Gastrocnemius medialis (tissue), 4 donors: ENCODE results near the gene STAG1. TPM values are rescaled to one million over a fixed set of nuclear protein-coding genes. Genes with fewer than 3 reads are reported as not detected.
"Not testable (repeated sequence)": the region's sequence is repeated elsewhere in the genome, so short reads cannot be mapped to it uniquely, and the experiment has no call there.

ENCODE experiments used
- ATAC-seq, 2 donors: fragments of 150-250 bp; one replicate each; pipeline ENCODE4 v1.9.1; 2016
- DNase-seq, 2 donors: peaks; one replicate each; pipeline ENCODE4 v3.0.0-alpha.2; 2019
- H3K27ac ChIP-seq, 4 donors: fragments of 200-600 bp; sonication (generic); 1 replicate in 1 of 4; 2 replicates in 3 of 4; pipeline ENCODE4 v1.5.1; 2016 to 2018; ENCODE audit warnings: mild to moderate bottlenecking in 2 of 4, moderate library complexity in 1 of 4
- H3K27me3 ChIP-seq, 3 donors: fragments of 200-600 bp; sonication (generic) in 2 of 3; 1 replicate in 1 of 3; 2 replicates in 2 of 3; pipeline versions ENCODE4 v1.5.1 to v1.6.0; 2016 to 2019; ENCODE audit warnings: mild to moderate bottlenecking in 1 of 3, moderate library complexity in 1 of 3
- H3K36me3 ChIP-seq, 2 donors: fragments of 200-600 bp; sonication (generic) in 1 of 2; one replicate each; pipeline ENCODE4 v1.5.1; 2017 to 2018
- H3K4me1 ChIP-seq, 2 donors: fragments of 200-600 bp; sonication (generic) in 1 of 2; one replicate each; pipeline ENCODE4 v1.5.1; 2016 to 2017; ENCODE audit warnings: mild to moderate bottlenecking in 2 of 2
- H3K4me3 ChIP-seq, 4 donors: fragments of 200-600 bp; sonication (generic) in 3 of 4; 1 replicate in 1 of 4; 2 replicates in 3 of 4; pipeline ENCODE4 v1.5.1; 2016 to 2019; ENCODE audit warnings: mild to moderate bottlenecking in 2 of 4
- H3K9me3 ChIP-seq, 3 donors: fragments of 200-600 bp; sonication (generic) in 2 of 3; 1 replicate in 1 of 3; 2 replicates in 2 of 3; pipeline ENCODE4 v1.5.1; 2016 to 2019
- CTCF ChIP-seq, 5 experiments: fragments of 450-650 bp in 3 of 5; fragments of 200-600 bp in 2 of 5; sonication (generic) in 2 of 5; IDR thresholded peaks in 4 of 5; conservative IDR thresholded peaks in 1 of 5; 1 replicate in 4 of 5; 2 replicates in 1 of 5; pipeline ENCODE4 v1.5.1; 2016 to 2019; ENCODE audit warnings: antibody characterized with exemption in 5 of 5, mild to moderate bottlenecking in 3 of 5, moderate library complexity in 3 of 5
- POLR2A ChIP-seq, 2 donors: fragments of 450-650 bp; IDR thresholded peaks; one replicate each; pipeline ENCODE4 v1.6.1; 2017; ENCODE audit warnings: antibody characterized with exemption in 2 of 2, mild to moderate bottlenecking in 2 of 2, moderate library complexity in 2 of 2
- in situ Hi-C, 4 donors: fragments of 200-750 bp; cut with MboI; loops; one replicate each; pipeline versions ENCODE4 v1.15.0 to v1.8.0; 2017; ENCODE audit warnings: low sequenced_read_pairs in 4 of 4
- intact Hi-C: fragments of 100-400 bp; cut with DNase I; formaldehyde crosslinking; loops from one replicate; pipeline ENCODE4 v1.15.1; 2023; ENCODE audit warnings: low total_unique reads
- total RNA-seq, 4 donors: library from RNA; depleted of rRNA; stranded (reverse); fragments of >200 nt; gene quantifications; one replicate each; pipeline versions ENCODE4 v1.1.0 to v1.2.3, GENCODE V29; 2016

Gene STAG1
- total RNA-seq, 4 donors from 2014 or later: 22.2 to 26.2 (median 23.7) TPM

- Histone ChIP-seq H3K9me3 (no peaks in the 10 kb centered on the region), H3K36me3 (no peaks in the 10 kb centered on the region), H3K4me3 (no peak overlapping the region), H3K4me1 (peaks cover 22 to 44% of the 10 kb centered on the region in 2 donors), H3K27ac (no peak overlapping the region), H3K27me3 (no peaks in the 10 kb centered on the region)
- intact Hi-C loops: no loop called here
- TF ChIP-seq POLR2A (IDR thresholded peaks at IDR 0.05): no peak
- no peak for TF ChIP-seq CTCF (IDR thresholded peaks at IDR 0.05 in 4 of 5, conservative IDR thresholded peaks at IDR 0.05 in 1 of 5)
- in situ Hi-C loops: loop anchor here in 2 of 4 donors (25.0 kb wide), 3 partner anchors 338 to 638 kb away; partner anchors contain the start of gene PCCB (in 1 of the 2)
- DNase-seq (no peak), ATAC-seq (no peak)
Observed at GRCh38 chr3:136725468-136725867, 26.7 kb downstream of the STAG1 start.

DNA sequence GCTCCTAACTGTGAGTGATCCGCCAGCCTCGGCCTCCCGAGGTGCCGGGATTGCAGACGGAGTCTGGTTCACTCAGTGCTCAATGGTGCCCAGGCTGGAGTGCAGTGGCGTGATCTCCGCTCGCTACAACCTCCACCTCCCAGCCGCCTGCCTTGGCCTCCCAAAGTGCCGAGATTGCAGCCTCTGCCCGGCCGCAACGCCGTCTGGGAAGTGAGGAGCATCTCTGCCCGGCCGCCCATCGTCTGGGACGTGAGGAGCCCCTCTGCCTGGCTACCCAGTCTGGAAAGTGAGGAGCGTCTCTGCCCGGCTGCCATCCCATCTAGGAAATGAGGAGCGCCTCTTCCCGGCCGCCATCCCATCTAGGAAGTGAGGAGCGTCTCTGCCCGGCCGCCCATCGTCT lies 29.3 kb downstream of the STAG1 start:
- ATAC-seq, H3K4me3 ChIP-seq, intact Hi-C loops, DNase-seq, H3K9me3 ChIP-seq, H3K27ac ChIP-seq, H3K36me3 ChIP-seq, in situ Hi-C loops, H3K27me3 ChIP-seq: not testable (repeated sequence)
- H3K4me1 ChIP-seq: peaks cover 19 to 22% of the 10 kb centered on the region in 2 donors

GRCh38 chr3:136722399-136722798 lies 29.8 kb downstream of the STAG1 start:
- ATAC-seq, in situ Hi-C loops, H3K27ac ChIP-seq, intact Hi-C loops, DNase-seq, H3K4me3 ChIP-seq, H3K27me3 ChIP-seq, H3K36me3 ChIP-seq, H3K9me3 ChIP-seq: not testable (repeated sequence)
- H3K4me1 ChIP-seq: peaks cover 17 to 19% of the 10 kb centered on the region in 2 donors

GRCh38 chr3:136720091-136720490 lies 32.1 kb downstream of the STAG1 start:
- H3K4me1 ChIP-seq: peaks cover 0 to 3% of the 10 kb centered on the region in 2 donors
- H3K27ac ChIP-seq: no peak overlapping the region
- H3K4me3 ChIP-seq: no peak overlapping the region
- H3K36me3 ChIP-seq: no peaks in the 10 kb centered on the region
- H3K27me3 ChIP-seq: no peaks in the 10 kb centered on the region
- DNase-seq: no peak
- in situ Hi-C loops: no loop called here
- TF ChIP-seq CTCF (IDR thresholded peaks at IDR 0.05 in 4 of 5, conservative IDR thresholded peaks at IDR 0.05 in 1 of 5) (no peak), POLR2A (IDR thresholded peaks at IDR 0.05) (no peak)
- H3K9me3 ChIP-seq: no peaks in the 10 kb centered on the region
- ATAC-seq: no peak
- intact Hi-C loops: no loop called here

- in situ Hi-C loops: no loop called here
Observed at GRCh38 chr3:136716629-136717028, 35.5 kb downstream of the STAG1 start.

More at GRCh38 chr3:136716629-136717028, 35.5 kb downstream of the STAG1 start:
- TF ChIP-seq CTCF (IDR thresholded peaks at IDR 0.05 in 4 of 5, conservative IDR thresholded peaks at IDR 0.05 in 1 of 5): no peak
- TF ChIP-seq POLR2A (IDR thresholded peaks at IDR 0.05): no peak
- no peak for ATAC-seq
- H3K27ac ChIP-seq: no peak overlapping the region
- intact Hi-C loops: no loop called here
- peaks cover 0 to 3% of the 10 kb centered on the region in 2 donors for H3K4me1 ChIP-seq
- H3K9me3 ChIP-seq: no peaks in the 10 kb centered on the region
- no peaks in the 10 kb centered on the region for H3K27me3 ChIP-seq
- no peaks in the 10 kb centered on the region for H3K36me3 ChIP-seq
- DNase-seq: no peak
- H3K4me3 ChIP-seq: no peak overlapping the region
